HEK293T (cell line): ENCODE measurements around the gene CTSA.

Experiments used
- CTCF ChIA-PET: fragments of 350-600 bp; formaldehyde crosslinking; extraction: SDS; loops from one replicate; lab custom pipeline; 2021; ENCODE audit warnings: antibody characterized with exemption, inconsistent platforms; lab: Yijun Ruan, JAX
- POLR2A ChIA-PET: fragments of 350-600 bp; formaldehyde crosslinking; extraction: SDS; loops from one replicate; lab custom pipeline; 2020; ENCODE audit warnings: antibody characterized with exemption, inconsistent platforms; lab: Yijun Ruan, JAX
- DNase-seq: peaks from one replicate; pipeline ENCODE4 v3.0.0; 2012; ENCODE audit warnings: mixed read lengths; ENCODE audit errors: extremely low spot score
- ARNT ChIP-seq: fragments of 450-650 bp; IDR thresholded peaks from 2 replicates; pipeline ENCODE4 v1.6.1; 2017; ENCODE audit warnings: mild to moderate bottlenecking
- BHLHE40 ChIP-seq: fragments of 450-650 bp; IDR thresholded peaks from 2 replicates; pipeline ENCODE4 v1.6.1; 2016; ENCODE audit warnings: mild to moderate bottlenecking, moderate library complexity, borderline replicate concordance
- CTBP1 ChIP-seq: fragments of 450-650 bp; IDR thresholded peaks from 2 replicates; pipeline ENCODE4 v1.6.1; 2016; ENCODE audit warnings: borderline replicate concordance
- ELF4 ChIP-seq: fragments of 450-650 bp; IDR thresholded peaks from 2 replicates; pipeline ENCODE4 v1.6.1; 2017; ENCODE audit warnings: antibody characterized with exemption
- FOXA1 ChIP-seq: fragments of 450-650 bp; IDR thresholded peaks from 2 replicates; pipeline ENCODE4 v1.6.1; 2016; ENCODE audit warnings: mild to moderate bottlenecking
- FOXK2 ChIP-seq: fragments of 450-650 bp; IDR thresholded peaks from 2 replicates; pipeline ENCODE4 v1.6.1; 2016; ENCODE audit warnings: mild to moderate bottlenecking
- FOXM1 ChIP-seq: fragments of 450-650 bp; IDR thresholded peaks from 2 replicates; pipeline ENCODE4 v1.6.1; 2017; ENCODE audit warnings: mild to moderate bottlenecking, borderline replicate concordance
- HDGF ChIP-seq: fragments of 450-650 bp; IDR thresholded peaks from 2 replicates; pipeline ENCODE4 v1.6.1; 2017; ENCODE audit warnings: antibody characterized with exemption, borderline replicate concordance
- L3MBTL2 ChIP-seq: fragments of 450-650 bp; conservative IDR thresholded peaks from 2 replicates; pipeline ENCODE4 v1.6.1; 2016; ENCODE audit warnings: mild to moderate bottlenecking
- LEF1 ChIP-seq: fragments of 450-650 bp; IDR thresholded peaks from 2 replicates; pipeline ENCODE4 v1.6.1; 2017; ENCODE audit warnings: mild to moderate bottlenecking, borderline replicate concordance
- NFRKB ChIP-seq: fragments of 450-650 bp; IDR thresholded peaks from 2 replicates; pipeline ENCODE4 v1.6.1; 2016; ENCODE audit warnings: mild to moderate bottlenecking, moderate library complexity
- SP1 ChIP-seq: fragments of 450-650 bp; IDR thresholded peaks from 2 replicates; pipeline ENCODE4 v1.6.1; 2017
- SUZ12 ChIP-seq: fragments of 450-650 bp; IDR thresholded peaks from 2 replicates; pipeline ENCODE4 v1.6.1; 2016; ENCODE audit warnings: mild to moderate bottlenecking
- TARDBP ChIP-seq: fragments of 450-650 bp; IDR thresholded peaks from 2 replicates; pipeline ENCODE4 v1.6.1; 2016
- ZNF384 ChIP-seq: fragments of 450-650 bp; IDR thresholded peaks from 2 replicates; pipeline ENCODE4 v1.6.1; 2016
- TF ChIP-seq, protein P1 (sequence below): fragments of 450-650 bp; IDR thresholded peaks from 2 replicates; pipeline ENCODE4 v1.6.1; 2016

Gene CTSA

DNA sequence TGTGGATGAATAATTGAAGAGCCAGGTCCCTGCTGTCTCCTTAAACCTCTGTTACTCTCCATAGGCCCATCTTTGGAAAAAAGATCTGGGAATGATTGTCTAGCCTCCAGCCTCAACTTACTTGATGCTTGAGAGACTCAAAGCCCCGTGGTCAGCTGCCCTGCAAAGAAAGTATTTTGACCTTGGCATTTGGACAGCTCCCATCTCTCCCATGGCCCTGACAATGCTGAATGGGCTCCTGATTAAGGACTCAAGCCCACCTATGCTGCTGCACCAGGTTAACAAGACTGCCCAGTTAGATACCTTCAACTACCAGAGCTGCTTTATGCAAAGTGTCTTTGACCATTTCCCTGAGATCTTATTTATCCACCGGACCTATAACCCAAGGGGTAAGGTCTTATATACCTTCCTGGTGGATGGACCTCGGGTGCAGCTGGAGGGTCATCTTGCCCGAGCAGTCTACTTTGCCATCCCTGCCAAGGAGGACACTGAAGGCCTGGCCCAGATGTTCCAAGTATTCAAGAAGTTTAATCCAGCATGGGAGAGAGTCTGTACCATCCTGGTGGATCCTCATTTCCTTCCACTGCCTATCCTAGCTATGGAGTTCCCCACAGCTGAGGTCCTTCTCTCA, 8.6 kb upstream of the CTSA start:
- ChIA-PET POLR2A (interaction anchor here (1.0 to 3.2 kb wide), 6 partner anchors 9 to 91 kb away, joined by 3 to 30 read pairs (median 6); partner anchors contain the start of genes CTSA, DNTTIP1, NEURL2 and WFDC3), CTCF (interaction anchor here (1.1 kb wide), 1 partner anchor 11 kb away, joined by 3 read pairs; no protein-coding TSS in a partner anchor)
- TF ChIP-seq FOXM1: no peak
- no peak for DNase-seq

DNA sequence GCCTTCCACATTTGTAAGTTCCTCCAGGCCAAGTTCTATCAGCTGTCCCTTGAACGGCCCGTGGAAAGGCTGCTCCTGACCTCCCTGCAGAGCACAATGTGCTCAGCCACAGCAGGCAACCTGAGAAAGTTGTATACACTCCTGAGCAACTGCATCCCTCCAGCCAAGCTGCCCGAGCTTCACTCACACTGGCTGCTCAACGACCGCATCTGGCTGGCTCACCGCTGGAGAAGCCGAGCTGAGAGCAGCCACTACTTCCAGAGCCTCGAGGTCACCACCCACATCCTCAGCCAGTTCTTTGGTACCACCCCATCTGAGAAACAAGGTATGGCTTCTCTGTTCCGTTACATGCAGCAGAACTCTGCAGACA, 8.1 kb upstream of the CTSA start:
- ChIA-PET CTCF (interaction anchor here (1.1 kb wide), 1 partner anchor 10 kb away, joined by 3 read pairs; no protein-coding TSS in a partner anchor), POLR2A (interaction anchor here (1.1 to 3.2 kb wide), 5 partner anchors 8 to 52 kb away, joined by 3 to 30 read pairs (median 4); partner anchors contain the start of genes ACOT8, CTSA, NEURL2 and ZSWIM3)
- TF ChIP-seq L3MBTL2 (no peak), ARNT (no peak), CTBP1 (no peak), HDGF (no peak), FOXM1 (no peak), FOXK2 (no peak), LEF1 (no peak), SUZ12 (no peak), NFRKB (no peak), ELF4 (no peak)
- TF ChIP-seq, protein P1, sequence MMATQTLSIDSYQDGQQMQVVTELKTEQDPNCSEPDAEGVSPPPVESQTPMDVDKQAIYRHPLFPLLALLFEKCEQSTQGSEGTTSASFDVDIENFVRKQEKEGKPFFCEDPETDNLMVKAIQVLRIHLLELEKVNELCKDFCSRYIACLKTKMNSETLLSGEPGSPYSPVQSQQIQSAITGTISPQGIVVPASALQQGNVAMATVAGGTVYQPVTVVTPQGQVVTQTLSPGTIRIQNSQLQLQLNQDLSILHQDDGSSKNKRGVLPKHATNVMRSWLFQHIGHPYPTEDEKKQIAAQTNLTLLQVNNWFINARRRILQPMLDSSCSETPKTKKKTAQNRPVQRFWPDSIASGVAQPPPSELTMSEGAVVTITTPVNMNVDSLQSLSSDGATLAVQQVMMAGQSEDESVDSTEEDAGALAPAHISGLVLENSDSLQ: no peak
- no peak for DNase-seq

DNA sequence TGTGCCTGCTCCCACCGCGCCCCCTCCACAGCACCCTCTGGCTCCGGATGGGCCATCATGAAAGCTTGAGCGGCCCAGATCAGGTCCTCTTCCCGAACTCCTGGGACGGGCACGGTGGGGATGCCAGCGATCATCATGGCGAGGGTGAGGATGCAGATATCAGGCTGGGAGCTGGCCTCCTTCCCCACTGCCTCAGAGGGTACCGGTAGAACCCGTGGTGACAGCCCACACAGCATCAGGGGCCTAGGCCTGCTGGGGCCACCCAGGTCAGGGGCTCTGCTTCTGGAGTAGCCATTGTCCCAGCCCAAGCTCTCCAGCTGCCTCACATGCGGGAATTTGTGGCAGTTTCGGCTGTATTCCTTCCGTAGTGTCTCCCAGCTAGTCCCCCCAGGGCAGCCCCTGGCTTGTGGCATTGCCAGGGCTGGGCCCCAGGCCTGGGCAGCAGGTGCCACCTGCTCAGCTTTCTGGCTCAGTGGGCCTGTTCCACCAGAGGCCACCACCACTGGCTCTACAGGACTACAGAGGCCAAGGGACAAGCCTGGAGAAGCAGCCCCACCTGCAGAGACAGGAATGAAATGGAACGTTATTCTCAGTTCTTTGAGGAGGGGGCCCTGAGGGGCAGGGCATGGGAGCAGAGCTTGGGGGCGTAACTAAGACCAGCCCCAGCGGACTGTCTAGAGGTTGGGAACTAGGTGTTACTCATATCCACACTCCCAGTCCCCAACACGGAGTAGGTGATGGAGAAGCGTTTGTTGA, 4.4 kb upstream of the CTSA start:
- CTCF ChIA-PET: no interaction called here
- TF ChIP-seq LEF1 (no peak), TARDBP (no peak), L3MBTL2 (no peak), BHLHE40 (no peak), FOXK2 (no peak), ZNF384 (no peak), FOXA1 (no peak), SP1 (no peak), FOXM1 (no peak), NFRKB (no peak), CTBP1 (no peak), ELF4 (no peak), ARNT (no peak), SUZ12 (no peak), HDGF (no peak)
- TF ChIP-seq, protein P1: no peak
- POLR2A ChIA-PET: no interaction called here
- DNase-seq: no peak

DNA sequence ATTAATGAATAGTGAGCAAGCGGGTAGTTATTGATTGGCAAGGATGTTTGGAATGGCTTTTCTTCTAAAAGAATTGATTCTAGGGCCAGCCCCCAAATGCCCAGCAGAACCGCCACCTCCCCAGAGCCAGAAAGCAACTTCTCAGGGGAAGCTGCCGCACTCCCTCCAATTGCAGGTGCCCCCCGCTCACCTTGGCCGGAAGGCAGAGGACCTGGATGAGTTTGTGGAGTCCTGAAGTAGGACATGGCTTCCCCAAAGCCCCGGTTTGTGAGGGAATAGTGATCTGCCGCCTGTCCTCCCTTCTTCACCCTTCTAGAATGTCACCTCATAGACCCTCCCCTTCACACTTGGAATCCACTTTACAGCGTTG, 3.8 kb upstream of the CTSA start, which contains the start of gene SPATA25:
Gene SPATA25 (minus strand): TSS at position 277 of the 370 bp plus-strand sequence. CDS start 32 bp downstream, at position 245.
- TF ChIP-seq FOXK2 (no peak), HDGF (no peak), SP1 (no peak), FOXA1 (no peak), SUZ12 (no peak), ELF4 (no peak), TARDBP (no peak), BHLHE40 (no peak), NFRKB (no peak), LEF1 (no peak), ARNT (no peak)
- TF ChIP-seq, protein P1: no peak
- POLR2A ChIA-PET: no interaction called here
- DNase-seq: no peak
- CTCF ChIA-PET: no interaction called here

DNA sequence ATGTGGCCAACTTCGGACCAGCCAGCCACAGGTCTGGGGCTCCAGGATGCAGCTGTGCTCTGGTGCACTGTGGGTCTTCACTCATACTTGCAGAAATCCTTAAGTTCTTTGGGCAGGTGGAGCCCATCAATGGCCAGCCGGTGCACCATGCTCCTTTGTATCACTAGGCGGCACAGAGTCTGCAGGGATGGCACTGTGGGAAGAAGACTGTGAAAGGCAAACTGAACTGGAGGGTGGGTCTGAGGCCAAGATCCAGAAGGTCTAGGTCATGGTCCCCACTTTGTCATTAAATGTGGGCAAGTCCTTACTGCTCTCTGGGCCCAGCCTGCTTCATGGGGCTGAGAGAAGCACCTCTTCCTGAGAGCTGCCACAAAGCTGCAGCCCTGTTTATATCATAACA, 2.5 kb upstream of the CTSA start:
- CTCF ChIA-PET: no interaction called here
- POLR2A ChIA-PET: interaction anchor here (1.0 to 5.6 kb wide), 2 partner anchors 7 to 46 kb away, joined by 3 to 30 read pairs; partner anchors contain the start of gene ZSWIM1
- TF ChIP-seq SP1 (no peak), L3MBTL2 (no peak), FOXA1 (no peak), FOXK2 (no peak), HDGF (no peak), LEF1 (no peak)
- DNase-seq: no peak
